ENCODE data around the gene BCDIN3D.

BCDIN3D gene

GRCh38 chr12:49797449-49797776, 45.5 kb downstream of the BCDIN3D start:
- DNase-seq: no peak
- TF ChIP-seq CTCF (IDR thresholded peaks at IDR 0.05; ENCODE audit: low read depth, low read length, missing control alignments): no peak
- no peaks in the 10 kb centered on the region for H3K27me3 ChIP-seq (replicated peaks)
- H3K4me3 ChIP-seq (ENCODE audit: low read depth, low read length): no peak overlapping the region
- in situ Hi-C loops (cut with HindIII; ENCODE audit: low pct_ligation_motif_present, low sequenced_read_pairs): no loop called here
- H3K27ac ChIP-seq: no peak overlapping the region
- peaks cover 68% of the 10 kb centered on the region for H3K36me3 ChIP-seq (replicated peaks)

- Histone ChIP-seq H3K27ac (no peak overlapping the region), H3K27me3 (replicated peaks) (no peaks in the 10 kb centered on the region), H3K36me3 (replicated peaks) (peaks cover 71% of the 10 kb centered on the region), H3K4me3 (ENCODE audit: low read depth, low read length) (no peak overlapping the region)
- no peak for DNase-seq
- in situ Hi-C loops (cut with HindIII; ENCODE audit: low pct_ligation_motif_present, low sequenced_read_pairs): no loop called here
- no peak for TF ChIP-seq CTCF (IDR thresholded peaks at IDR 0.05; ENCODE audit: low read depth, low read length, missing control alignments)
These were observed 46.1 kb downstream of the BCDIN3D start for GRCh38 chr12:49796606-49797448.

- TF ChIP-seq CTCF (IDR thresholded peaks at IDR 0.05; ENCODE audit: low read depth, low read length, missing control alignments): no peak
- H3K27ac ChIP-seq: no peak overlapping the region
- in situ Hi-C loops (cut with HindIII; ENCODE audit: low pct_ligation_motif_present, low sequenced_read_pairs): no loop called here
- peaks cover 66% of the 10 kb centered on the region for H3K36me3 ChIP-seq (replicated peaks)
- H3K27me3 ChIP-seq (replicated peaks): no peaks in the 10 kb centered on the region
- DNase-seq: no peak
- no peak overlapping the region for H3K4me3 ChIP-seq (ENCODE audit: low read depth, low read length)
These were observed 46.8 kb downstream of the BCDIN3D start for GRCh38 chr12:49796155-49796554.

- peaks cover 65% of the 10 kb centered on the region for H3K36me3 ChIP-seq (replicated peaks)
- TF ChIP-seq CTCF (IDR thresholded peaks at IDR 0.05; ENCODE audit: low read depth, low read length, missing control alignments): no peak
- H3K4me3 ChIP-seq (ENCODE audit: low read depth, low read length): no peak overlapping the region
- no peak overlapping the region for H3K27ac ChIP-seq
- no peaks in the 10 kb centered on the region for H3K27me3 ChIP-seq (replicated peaks)
- in situ Hi-C loops (cut with HindIII; ENCODE audit: low pct_ligation_motif_present, low sequenced_read_pairs): no loop called here
- no peak for DNase-seq
These were observed 47.2 kb downstream of the BCDIN3D start for GRCh38 chr12:49795654-49796105.

- DNase-seq: no peak
- H3K4me3 ChIP-seq (ENCODE audit: low read depth, low read length): no peak overlapping the region
- no peak for TF ChIP-seq CTCF (IDR thresholded peaks at IDR 0.05; ENCODE audit: low read depth, low read length, missing control alignments)
- in situ Hi-C loops (cut with HindIII; ENCODE audit: low pct_ligation_motif_present, low sequenced_read_pairs): no loop called here
- no peaks in the 10 kb centered on the region for H3K27me3 ChIP-seq (replicated peaks)
- no peak overlapping the region for H3K27ac ChIP-seq
- H3K36me3 ChIP-seq (replicated peaks): peaks cover 66% of the 10 kb centered on the region
These were observed 47.9 kb downstream of the BCDIN3D start for GRCh38 chr12:49794811-49795653.

Measured in brain microvascular endothelial cell (primary cell).